Effector CD4-positive, alpha-beta T cell (primary cell): ENCODE data around the gene NHEJ1.
A peak's percentile ranks its signal among the peaks of the same experiment; 100 is the strongest.

Experiments used
- DNase-seq: peaks from one replicate; pipeline ENCODE4 v3.0.0-alpha.2; 2020

The NHEJ1 gene

DNA sequence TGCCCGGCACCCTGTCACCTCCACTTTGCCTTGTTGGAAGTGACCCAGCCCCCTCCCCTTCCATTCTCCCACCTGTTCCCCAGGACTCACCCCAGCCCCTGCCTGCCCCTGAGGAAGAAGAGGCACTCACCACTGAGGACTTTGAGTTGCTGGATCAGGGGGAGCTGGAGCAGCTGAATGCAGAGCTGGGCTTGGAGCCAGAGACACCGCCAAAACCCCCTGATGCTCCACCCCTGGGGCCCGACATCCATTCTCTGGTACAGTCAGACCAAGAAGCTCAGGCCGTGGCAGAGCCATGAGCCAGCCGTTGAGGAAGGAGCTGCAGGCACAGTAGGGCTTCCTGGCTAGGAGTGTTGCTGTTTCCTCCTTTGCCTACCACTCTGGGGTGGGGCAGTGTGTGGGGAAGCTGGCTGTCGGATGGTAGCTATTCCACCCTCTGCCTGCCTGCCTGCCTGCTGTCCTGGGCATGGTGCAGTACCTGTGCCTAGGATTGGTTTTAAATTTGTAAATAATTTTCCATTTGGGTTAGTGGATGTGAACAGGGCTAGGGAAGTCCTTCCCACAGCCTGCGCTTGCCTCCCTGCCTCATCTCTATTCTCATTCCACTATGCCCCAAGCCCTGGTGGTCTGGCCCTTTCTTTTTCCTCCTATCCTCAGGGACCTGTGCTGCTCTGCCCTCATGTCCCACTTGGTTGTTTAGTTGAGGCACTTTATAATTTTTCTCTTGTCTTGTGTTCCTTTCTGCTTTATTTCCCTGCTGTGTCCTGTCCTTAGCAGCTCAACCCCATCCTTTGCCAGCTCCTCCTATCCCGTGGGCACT, 21.9 kb upstream of the NHEJ1 start:
- no peak for DNase-seq

DNA sequence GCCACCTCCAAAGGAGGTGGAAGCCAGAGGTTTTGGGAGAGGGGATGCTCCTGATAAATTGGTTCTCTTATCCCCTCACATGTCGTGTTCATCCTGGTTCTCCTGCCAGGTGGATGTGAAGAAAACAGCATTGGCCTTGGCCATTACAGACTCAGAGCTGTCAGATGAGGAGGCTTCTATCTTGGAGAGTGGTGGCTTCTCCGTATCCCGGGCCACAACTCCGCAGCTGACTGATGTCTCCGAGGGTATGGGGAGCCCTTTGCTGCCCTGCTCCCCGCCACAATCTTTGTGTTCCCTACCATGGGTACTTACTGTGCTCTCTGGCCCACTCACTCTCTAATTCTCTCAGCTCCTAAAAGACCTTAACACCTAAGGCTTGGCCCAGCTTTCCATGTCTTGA, 20.9 kb upstream of the NHEJ1 start:
- no peak for DNase-seq

DNA sequence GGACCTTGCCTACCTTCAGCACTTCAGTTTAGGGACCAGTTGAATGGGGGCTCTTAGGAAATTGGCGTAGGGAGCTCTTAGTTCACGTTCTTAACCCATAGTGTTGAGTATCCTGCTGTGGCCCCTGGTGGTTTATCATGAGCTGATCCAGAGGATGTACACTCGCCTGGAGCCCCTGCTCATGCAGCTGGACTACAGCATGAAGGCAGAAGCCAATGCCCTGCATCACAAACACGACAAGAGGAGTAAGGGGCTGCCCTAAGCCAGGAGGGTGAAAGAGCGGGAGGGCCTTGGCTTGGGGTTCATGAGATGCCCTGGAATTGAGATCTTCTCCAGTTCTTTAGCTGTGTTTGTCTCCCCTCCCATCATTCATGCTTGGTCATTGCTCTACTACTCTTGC, 20.3 kb upstream of the NHEJ1 start:
- no peak for DNase-seq

DNA sequence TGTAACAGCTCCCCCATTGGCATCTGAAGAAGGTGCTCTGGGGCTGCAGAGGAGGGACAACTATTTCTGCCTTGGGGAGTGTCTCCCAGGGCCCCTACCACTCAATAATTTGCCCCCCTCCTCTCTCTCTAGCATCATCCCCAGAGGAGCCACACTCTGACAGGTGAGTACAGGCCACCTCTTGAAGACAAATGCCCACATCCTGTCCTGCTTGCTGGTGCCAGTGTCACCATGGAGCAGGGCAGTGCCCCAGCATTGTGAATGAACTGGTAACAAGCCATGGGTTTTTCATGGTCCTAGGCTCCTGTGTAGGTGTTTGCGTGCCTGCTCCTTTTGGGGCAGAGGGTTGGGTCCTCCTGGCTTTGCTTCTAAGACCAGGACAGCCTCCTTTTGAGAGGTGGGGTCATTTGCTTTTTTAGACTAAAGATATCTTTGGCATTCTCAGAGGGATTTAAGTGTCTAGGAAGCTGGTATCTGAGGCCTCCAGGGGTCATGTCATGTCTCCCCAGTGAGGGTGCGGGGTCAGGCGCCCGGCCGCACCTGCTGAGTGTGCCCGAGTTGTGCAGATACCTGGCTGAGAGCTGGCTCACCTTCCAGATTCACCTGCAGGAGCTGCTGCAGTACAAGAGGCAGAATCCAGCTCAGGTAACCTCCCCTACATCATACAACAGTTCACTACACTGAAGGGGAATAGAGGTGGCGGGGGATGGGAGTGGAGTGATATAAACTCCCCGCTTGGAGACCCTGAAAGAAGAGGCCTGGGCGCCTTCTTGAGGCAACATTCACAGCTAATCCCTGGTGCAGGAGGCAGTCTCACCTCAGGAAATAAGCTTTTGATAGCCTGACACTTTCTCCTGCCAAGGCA, 19.2 kb upstream of the NHEJ1 start:
- DNase-seq = no peak

DNA sequence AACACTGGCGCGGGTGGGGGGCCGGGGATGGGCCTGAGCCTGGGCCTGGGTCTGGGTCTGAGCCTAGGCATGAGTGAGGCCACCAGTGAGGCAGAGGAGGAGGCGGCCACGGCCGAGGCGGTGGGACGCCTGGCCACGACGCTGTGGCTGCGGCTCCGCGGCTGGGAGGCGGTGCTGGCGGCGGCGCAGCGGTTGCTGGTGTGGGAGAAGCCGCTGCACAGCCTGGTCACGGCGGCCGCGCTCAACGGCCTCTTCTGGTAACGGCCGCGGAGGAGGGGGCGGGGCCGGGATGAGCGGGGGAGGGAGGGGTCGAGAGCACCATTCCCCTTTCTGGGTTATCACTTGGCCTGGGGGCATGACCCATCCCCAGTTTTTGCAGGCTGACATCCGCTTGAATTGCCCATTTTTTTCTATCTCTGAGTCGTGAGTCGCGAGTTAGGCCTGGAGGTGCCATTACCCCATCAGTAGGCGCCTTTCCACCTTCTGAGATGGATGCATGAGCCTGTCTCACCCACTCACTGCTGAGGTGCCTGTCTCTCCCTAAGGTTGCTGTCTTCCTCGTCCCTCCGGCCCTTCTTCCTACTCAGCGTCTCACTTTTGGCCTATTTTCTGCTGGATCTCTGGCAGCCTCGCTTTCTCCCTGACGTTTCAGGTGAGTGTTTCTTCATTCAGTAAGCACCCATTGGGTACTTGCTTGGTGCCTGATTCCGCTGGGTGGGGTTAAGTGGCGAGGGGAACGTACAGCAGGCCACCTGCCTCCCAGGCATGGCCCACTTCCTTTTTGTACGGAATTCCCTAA, 18.0 kb upstream of the NHEJ1 start:
- DNase-seq = peak; percentile 28

DNA sequence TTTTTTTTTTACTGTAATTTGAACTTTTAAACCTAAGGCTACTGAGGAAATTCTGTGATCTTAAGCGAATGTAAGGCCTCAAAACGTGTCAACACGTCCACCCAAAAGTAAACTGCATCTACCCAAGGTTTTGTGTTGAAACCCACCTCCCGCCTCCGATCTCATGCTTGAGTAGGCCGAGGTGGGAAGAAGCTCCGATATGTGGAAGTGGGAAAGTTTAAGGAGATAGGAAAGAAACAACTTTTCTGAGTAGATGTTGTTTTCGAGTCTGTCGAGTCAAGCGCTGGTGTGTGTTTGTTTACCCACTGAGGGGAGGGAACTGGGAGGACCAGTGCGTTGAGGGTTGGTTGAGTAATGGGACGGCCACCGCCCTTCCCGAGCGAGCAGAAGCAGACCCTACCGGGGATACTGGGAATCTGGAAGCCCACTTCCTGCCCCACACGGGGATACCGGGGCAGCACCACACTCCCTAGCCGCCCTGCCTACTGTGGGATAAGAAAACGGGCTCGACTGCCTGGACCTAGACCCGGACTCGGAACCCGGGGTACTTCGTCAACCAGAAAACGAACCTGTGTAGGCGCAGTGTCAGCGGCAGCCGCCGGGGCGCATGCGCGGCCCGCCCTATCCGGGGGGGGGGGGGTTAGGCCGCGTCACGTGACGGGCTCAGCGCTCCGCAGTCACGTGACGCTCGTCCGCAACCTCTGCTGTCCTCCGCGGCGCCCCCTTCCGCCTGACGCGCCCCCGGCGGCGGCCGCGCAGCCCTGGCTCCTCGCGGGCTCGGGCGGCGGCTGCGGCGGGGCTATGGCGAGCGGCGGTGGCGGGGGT, 17.1 kb upstream of the NHEJ1 start, which contains the start of gene RETREG2:
RETREG2 (plus strand) TSS at position 724 of the 825 bp plus-strand sequence; CDS start at position 802, 78 bp downstream.
- DNase-seq = peak; percentile 75

DNA sequence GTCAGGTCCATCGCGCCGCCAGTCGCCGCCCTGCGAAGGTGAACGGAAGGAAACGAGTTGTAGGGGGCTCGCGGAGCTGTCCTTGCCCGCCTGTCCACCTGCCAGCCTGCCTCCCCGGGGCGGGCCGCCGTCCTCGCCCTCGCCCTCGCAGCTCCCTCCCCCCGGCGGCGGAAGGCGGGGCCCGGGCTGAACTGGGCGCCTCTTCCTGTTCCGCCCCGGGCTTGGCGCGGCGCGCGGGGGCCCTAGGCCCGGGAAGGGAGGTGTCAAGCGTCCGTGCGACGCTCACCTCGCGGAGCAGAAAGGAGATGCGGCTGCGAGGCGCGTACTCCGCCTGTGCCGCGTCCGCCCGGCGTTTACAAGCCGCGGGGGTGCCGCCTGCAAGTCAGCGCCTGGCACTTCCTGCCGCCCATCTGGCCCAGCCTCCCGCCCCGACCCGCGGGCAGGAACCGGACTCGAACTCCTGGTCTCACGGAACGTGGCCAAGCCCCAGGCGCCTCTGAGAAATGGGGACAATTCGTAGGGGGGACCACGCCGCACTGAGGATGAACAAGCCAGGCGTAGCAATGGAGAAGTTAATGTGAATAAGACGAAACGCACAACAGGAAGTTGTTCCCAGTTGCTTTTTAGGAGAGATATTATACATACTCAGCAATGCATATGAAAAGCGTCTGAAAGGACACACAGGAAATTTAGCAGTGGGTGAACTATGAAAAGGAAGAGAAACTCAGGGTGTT, 16.4 kb upstream of the NHEJ1 start, which contains the start of gene CNPPD1:
CNPPD1 (minus strand) TSS at position 108 of the 734 bp plus-strand sequence; CDS start at position 11, 97 bp downstream.
- DNase-seq = peak; percentile 79

DNA sequence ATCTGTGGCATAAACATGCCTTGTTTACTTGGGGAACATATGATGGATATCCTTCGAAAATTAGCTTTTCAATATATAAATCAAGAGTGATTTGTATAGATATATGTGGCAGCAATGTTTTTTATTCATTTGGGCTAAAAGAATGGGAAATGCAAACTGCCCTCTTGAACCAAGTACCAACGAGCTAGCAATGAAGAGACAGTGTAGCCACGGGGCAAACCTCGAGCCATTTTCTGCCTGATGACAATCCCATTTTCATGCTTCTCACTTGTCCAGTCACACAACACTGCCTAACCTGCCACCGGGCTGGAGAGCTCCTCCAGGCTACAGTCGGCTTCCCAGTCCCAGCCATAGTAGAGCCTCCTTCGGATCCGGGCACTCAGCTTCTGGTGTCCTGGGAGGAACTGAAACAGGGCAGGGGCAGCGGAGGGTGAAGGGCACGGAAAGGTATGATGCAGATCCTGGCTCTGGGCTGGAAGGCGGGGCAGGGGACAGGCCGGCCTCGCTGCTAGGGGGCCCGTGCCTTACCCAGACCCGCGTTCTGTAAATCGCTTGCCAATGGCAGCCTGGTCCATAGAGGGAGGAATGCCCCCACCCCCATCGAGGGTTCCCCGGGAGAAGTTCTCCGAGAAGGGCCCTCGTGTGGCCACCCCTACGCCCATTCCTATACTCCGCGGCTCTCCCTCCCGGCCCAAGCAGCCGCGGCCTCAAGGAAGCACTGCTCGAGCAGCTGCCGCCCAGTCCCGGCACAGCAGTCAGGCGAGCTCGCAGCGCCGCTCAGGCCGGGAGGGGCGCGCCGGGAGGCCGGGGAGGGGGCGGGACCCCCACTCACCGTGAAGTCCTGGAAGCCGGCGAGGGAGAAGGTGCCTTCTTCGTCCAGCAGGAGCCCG, 15.6 kb upstream of the NHEJ1 start:
- DNase-seq = no peak

DNA sequence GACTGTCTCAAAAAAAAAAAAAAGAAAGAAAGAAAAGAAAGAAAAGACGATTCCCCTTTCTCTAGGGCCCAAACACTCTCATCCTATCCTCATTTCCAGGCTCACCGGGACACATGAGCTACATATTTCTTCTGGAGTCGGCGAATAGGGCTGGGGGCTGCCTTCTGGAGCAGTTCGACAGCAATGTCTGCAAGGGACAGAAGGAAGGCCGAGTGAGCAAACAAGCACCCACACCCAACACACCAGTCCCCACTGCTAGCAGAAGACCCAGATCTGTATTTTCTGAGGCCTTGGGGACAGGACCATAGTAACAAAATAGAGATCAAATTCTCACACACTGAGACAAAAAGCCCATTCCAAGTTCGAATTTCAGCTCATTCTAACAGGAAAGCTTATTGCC, 14.9 kb upstream of the NHEJ1 start:
- no peak for DNase-seq

DNA sequence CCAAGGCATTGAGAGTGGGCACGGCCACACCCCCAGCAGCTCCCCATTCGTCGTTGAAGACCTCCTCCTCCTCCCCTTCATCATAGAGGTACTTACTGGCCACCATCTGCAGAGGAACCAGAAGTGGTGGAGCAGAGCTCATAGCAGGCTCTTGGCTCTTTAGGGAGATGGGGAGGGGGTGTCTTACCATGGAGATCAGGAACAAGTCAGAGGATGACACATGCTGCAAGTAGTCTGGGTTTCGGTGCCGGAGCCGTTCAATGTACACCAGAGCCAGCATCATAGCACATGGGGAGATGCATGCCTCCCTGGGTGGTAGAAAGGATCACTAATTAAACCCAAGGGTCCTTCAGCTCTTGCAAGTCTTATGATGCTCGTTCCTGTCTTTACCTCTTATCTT, 14.2 kb upstream of the NHEJ1 start:
- DNase-seq = no peak

DNA sequence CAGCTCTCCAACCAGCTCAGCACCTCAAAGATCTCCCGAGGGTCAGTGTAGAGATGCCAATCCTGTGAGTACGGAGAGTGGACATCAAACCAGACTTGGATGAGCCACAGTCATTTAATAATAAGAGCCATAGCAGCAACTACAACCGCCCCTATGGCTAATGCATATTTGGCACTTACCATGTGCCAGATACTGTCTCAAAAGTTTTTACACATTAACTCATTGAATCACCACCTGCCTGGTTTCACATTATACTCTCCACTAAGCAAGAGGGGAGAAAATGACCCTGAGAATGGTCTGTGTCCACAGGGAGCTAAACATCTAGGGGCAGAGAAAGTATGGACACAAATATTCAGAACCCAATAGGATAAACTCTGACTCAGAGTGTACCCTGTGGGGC, 13.5 kb upstream of the NHEJ1 start:
- no peak for DNase-seq

DNA sequence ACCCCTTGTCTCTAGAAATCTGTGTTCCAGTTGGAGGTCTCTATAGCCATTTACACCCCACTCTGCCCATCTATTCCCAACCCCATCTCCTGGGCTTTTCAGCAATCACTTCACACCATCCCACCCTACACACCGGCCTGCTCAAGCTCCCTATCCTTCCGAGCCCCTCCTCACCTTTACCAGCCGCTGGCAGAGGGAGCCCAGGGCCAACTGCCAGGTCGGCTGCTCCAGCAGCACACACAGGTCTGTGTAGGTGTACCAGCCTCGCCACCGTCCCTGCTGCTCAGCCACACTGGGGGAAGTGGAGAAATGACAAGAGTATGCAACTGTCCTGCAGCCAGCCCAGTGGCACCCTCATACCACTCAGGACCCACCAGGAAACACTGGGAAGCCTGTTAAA, 12.6 kb upstream of the NHEJ1 start:
- DNase-seq = no peak

DNA sequence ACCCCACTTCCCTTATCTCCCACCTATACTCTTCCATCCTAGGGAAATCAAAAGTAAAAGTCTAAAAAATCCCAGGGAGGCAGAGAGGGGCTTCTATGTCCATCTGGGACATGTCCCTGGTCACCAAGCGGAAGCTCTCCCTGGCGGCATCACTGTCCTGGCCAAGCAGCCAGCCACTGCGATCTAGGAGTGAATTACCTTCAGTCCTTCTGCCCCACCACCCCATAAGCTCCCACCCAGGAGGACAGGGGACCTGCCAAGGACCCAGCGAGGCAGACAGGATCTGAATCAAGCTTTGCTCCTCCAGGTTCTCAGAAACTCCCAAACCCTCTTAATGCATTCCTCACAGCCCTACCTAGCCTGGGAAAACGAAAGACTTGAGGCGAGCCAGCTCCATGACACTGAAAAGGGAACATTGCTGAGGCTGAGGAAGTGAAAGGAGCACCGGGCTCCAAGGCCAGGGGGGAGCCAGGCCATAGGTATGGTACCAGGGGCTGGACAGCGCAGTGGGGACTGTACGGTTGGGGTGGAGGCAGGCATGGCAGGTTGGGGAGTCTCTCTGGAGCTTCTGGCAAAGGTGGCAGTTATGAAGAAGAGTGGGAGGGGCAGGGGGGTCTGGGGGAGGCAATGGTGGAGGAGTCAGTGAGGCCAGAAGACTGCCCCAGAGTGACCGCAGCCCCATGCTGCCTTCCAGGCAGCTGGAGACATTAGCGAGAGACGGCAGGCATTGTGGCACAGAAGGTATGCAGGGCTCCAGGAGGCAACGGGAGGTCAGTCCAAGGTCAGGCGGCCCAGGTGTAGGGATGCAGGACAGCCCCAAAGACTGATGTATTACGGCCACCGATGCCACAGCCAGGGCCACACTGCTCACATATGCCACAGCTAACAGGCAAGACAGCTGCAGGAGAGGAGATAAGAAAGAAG, 11.9 kb upstream of the NHEJ1 start:
- no peak for DNase-seq

DNA sequence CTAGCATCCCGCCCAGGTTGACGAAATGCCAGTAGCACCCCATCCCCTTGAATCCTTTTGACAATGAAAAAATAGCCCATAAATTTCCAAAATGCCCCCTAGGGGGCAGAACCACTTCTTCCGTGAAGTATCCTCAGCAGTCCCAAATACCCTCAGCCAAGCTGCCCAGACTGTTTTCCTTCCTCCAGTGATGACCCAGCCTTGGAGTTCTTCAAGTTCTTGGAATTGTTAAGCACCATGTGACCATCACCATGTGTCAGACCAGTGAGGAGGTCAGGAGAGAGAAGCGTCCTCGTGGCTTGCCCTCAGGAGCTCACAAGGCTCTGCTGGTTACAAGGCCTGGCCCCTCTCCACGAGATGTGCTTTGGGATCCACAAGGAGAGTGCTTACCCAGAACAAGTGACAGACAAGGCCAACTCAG, 10.6 kb upstream of the NHEJ1 start:
- no peak for DNase-seq

DNA sequence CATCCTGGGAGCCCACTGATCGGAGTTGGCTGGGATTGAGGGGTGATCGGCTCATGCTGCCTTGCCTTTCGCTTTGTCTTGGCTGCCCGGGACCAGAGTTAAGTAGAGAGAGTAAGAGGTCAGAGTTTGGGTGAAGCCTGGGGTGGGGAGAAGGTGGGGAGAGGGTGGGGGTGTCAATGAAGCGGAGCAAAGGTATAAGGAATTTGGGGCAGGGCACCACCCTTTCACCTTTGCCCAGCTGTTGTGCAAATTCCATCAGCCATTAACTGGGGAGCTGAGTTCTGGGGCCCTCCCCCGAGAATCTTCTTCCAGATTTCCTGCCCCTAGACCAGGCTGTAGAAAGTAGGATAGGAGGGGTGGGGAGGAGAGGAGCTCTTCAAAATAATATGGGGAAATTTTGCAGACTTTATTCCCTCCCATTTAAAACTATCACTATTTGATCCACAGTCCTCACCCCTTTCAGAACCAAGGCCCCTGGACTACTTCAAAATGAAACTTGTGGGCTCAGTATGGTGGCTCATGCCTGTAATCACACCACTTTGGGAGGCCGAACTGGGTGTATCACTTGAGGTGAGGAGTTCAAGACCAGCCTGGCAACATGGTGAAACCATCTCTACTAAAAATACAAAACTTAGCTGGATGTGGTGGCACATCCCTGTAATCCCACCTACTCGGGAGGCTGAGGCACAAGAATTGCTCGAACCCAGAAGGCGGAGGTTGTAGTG, 9.5 kb upstream of the NHEJ1 start, which contains the start of gene SLC23A3:
SLC23A3 (minus strand) TSS at position 100 of the 725 bp plus-strand sequence; CDS start at position 55, 45 bp downstream.
- no peak for DNase-seq

DNA sequence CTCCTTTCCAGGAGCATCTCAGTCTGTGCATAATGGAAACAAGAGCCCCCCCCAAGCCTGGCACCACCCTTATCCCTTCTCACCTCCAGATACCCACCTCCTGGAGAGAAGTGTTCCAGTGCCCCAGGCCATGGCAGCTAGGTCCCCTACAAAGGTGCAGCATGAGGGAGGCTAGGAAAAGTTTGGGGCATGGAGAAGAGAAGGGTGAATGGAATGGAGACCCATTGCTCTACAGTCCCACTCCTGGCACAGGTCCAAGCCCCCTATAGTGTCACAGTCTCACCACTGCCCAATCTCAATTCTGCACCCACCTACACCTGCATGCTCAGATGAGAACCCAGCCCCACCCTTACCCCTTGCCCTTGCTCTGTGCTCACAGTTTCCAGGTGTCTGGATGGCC, 8.3 kb upstream of the NHEJ1 start:
- no peak for DNase-seq

DNA sequence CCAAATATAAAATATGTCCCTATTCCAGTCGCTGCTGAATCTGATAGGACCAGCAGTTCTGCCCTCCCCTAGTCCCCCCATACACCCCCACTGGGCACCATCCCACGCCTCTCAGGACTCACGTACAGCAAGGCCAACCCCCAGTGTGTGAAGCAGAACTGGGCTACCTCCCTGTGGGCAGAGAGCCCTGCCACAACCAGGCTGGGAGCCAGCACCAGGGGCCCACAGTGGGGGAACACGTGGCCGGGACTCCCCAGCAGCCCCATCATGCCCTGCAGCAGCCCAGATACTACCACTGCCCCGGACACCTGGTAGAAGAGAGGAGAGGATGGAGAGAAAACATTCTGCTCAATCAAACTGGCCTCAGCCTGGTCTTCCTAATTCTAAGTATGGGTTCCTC, 7.9 kb upstream of the NHEJ1 start:
- no peak for DNase-seq

DNA sequence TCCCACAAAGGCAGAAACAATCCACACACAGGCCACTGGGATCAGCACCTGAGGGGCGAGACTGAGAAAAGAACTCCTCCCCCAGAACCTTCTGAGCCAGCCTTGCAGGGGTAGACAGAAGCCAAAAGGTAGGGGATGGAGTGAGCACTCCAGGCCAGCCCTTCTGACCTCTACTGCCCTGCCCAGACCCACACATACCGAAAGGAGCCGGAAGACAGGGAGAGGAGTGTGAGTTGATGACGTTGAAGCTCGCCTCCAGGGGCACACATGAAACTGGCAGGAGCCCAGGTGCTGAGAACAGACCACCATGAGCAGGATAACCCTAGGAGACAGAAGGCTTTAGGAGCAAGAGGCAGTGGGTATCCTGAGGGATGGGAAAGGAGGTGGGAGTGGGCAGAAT, 7.4 kb upstream of the NHEJ1 start:
- no peak for DNase-seq
